ENCODE data around the gene TEDC2.

DNA sequence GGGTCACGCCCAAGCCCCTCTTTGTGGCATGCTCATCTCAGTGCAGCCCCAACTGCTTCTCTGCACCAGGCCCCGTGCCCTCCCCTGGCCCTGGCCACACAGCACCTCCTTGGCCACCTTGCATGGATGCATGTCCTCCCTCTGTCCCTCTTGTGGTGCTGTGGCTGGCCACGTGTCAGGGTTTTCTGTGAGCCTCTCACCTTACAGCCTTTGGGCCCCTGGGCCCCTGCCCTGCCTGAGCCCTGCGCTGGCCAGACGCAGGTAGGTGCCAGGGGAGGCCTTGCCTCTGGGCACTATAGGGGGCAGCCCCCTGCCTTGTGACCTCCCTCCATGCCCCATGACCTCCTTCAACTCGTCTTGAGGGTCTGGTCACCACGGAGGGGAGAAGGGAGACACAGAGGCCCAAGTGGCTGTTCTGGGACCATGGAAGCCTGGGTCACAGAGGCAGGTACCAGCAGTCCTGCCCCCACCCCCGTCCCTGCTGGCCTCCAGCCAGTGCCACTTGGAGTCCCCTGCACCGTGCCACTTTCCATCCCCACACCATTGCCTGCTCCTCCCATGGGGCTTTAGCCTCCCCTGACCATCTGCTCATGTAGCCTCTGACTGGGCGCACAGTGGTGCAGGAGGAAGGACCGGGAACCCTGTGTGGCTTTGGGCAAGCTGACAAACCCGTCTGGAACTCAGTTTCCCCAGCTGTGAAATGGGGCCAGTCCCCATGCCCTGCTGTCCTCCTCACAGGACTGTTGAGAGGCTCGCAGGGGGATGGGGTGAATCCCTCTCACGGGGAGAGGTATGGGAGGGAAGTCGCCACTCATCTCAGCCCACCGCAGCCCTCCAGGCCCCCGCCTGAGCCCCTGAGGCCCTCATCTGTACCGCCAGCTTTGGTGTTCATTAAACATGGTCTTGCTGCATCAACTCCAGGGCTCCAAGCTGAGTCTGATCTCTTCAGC is 42.3 kb downstream of the TEDC2 start:
- no peak for TF ChIP-seq DNMT1 (IDR thresholded peaks at IDR 0.05)
- TF ChIP-seq CTCF (IDR thresholded peaks at IDR 0.05 in 2 of 3, conservative IDR thresholded peaks at IDR 0.05 in 1 of 3; ENCODE audit: insufficient read depth in 2 of 3, low read depth in 1 of 3, low read length in 3 of 3) = no peak
- TF ChIP-seq MYBL2 (IDR thresholded peaks at IDR 0.05; ENCODE audit: low read depth) = no peak
- no peak for TF ChIP-seq MYBL2 (CRISPR knock-in tag; IDR thresholded peaks at IDR 0.05; ENCODE audit: borderline replicate concordance)
- no peak for TF ChIP-seq CHD4 (IDR thresholded peaks at IDR 0.05; ENCODE audit: insufficient read depth, insufficient replicate concordance, low read depth, low read length, poor library complexity, severe bottlenecking)
- no peak for TF ChIP-seq ZNF431 (CRISPR knock-in tag; IDR thresholded peaks at IDR 0.05)

All from K562 (cell line).